ENCODE data around the gene PTEN. TPM values are rescaled to one million over a fixed set of nuclear protein-coding genes. Genes with fewer than 3 reads are reported as not detected.

The PTEN gene
- total RNA-seq, result 100 to 1,000 TPM in 3 of 4 donors, 10 to 100 TPM in 1; 90.8 to 146 (median 112) TPM

- peak; percentile 67 for ATAC-seq
- Histone ChIP-seq H3K27ac (peak within 1 kb of the TSS; percentile 68 to 99 (median 98)), H3K9me3 (no peaks in the 10 kb centered on the region), H3K36me3 (no peaks in the 10 kb centered on the region), H3K4me1 (peaks cover 0 to 27% (median 5%) of the 10 kb centered on the region in 3 donors), H3K27me3 (no peaks in the 10 kb centered on the region), H3K4me3 (peak within 1 kb of the TSS; percentile 44 to 88)
- peak; percentile 86 to 88 for TF ChIP-seq POLR2A (IDR thresholded peaks at IDR 0.05)
- TF ChIP-seq POLR2AphosphoS5 (IDR thresholded peaks at IDR 0.05), result peak; percentile 94
- TF ChIP-seq CTCF (IDR thresholded peaks at IDR 0.05), result no peak
- no peak for TF ChIP-seq EP300 (IDR thresholded peaks at IDR 0.05)
- WGBS, 2 donors (ENCODE audit: low coverage in 1 of 2), result 0% methylated on average over 3 of the region's 89 CpGs; no CpG with 5 or more reads in 1 of the 2 donors
These were observed at the start of gene PTEN, which contains the start of gene KLLN for GRCh38 chr10:87863053-87863943. Gene PTEN (plus strand): TSS chr10:87863625. CDS start chr10:87864470, 845 bp downstream. Gene KLLN (minus strand): TSS chr10:87863533. CDS start chr10:87862487, 1,046 bp downstream.

GRCh38 chr10:87816163-87816897 lies 47.1 kb upstream of the PTEN start:
- TF ChIP-seq CTCF (IDR thresholded peaks at IDR 0.05) (no peak), POLR2A (IDR thresholded peaks at IDR 0.05) (no peak), EP300 (IDR thresholded peaks at IDR 0.05) (no peak), POLR2AphosphoS5 (IDR thresholded peaks at IDR 0.05) (no peak)
- Histone ChIP-seq H3K9me3 (no peaks in the 10 kb centered on the region), H3K27ac (no peak overlapping the region), H3K4me3 (peak overlapping the region in 1 of 2 donors; percentile 76), H3K4me1 (peaks cover 4 to 37% (median 5%) of the 10 kb centered on the region in 3 donors), H3K27me3 (no peaks in the 10 kb centered on the region), H3K36me3 (peaks cover 0 to 15% of the 10 kb centered on the region in 2 donors)
- no peak for ATAC-seq
- 64 to 76% methylated on average over 9 of the region's 9 CpGs for WGBS, 2 donors (ENCODE audit: low coverage in 1 of 2)

- no peak for ATAC-seq
- 25 to 30% methylated on average over 10 of the region's 10 CpGs for WGBS, 2 donors (ENCODE audit: low coverage in 1 of 2)
- H3K27ac ChIP-seq, result peak overlapping the region; percentile 40 to 88 (median 84)
- H3K36me3 ChIP-seq, result peaks cover 0 to 9% of the 10 kb centered on the region in 2 donors
- no peaks in the 10 kb centered on the region for H3K27me3 ChIP-seq
- peak overlapping the region; percentile 66 to 76 for H3K4me3 ChIP-seq
- peaks cover 4 to 37% (median 5%) of the 10 kb centered on the region in 3 donors for H3K4me1 ChIP-seq
- H3K9me3 ChIP-seq, result no peaks in the 10 kb centered on the region
- no peak for TF ChIP-seq EP300 (IDR thresholded peaks at IDR 0.05)
- TF ChIP-seq POLR2A (IDR thresholded peaks at IDR 0.05), result no peak
- no peak for TF ChIP-seq CTCF (IDR thresholded peaks at IDR 0.05)
- TF ChIP-seq POLR2AphosphoS5 (IDR thresholded peaks at IDR 0.05), result no peak
These were observed 46.4 kb upstream of the PTEN start for GRCh38 chr10:87816898-87817608.

DNA sequence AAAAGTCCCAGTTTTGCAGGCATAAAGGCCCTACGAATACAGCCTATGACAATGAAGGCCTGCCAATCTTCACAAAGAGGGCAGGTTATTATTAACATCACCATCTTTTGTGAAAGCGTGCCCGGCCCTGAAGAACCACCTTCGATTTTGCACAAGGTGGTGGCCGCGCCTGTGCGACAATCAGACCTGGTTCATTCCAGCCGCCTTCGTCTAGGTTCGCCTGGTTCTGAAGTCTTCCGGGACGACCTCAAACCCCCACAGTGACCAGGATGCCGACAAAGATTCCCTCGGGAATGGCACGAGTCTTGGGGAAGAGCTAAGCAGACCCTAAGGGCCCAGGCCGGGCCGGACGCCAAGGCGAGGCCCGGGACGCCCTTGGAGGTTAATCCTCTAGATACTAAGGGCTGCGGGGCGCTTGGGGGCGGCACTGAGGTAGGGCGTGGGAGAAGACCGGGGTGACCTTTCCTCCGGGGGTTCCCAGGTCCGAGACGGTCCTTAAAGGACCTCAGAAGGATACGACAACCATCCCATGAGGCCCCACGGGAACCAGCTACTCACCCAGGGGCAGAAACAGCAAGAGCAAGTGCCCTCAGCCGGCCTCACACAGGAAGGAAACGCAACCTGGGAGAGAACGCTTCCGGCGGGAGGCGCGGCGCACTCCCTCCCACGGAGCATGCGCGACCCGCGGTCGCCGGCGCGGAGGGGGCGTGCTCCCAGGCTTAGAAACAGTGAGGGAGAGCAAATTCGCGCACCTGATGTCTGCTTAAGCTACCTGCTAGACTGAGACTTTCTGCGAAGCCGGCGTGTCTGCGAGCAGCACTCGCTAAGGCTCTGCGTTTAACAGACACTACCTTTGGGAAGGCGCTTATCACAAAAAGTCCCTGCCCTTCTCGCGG lies 45.6 kb upstream of the PTEN start, which contains the start of gene ATAD1:
ATAD1 (minus strand) TSS at position 618 of the 896 bp plus-strand sequence. CDS start 3,627 bp downstream, outside the sequence.
- 0% methylated on average over 3 to 15 of the region's 60 CpGs for WGBS, 2 donors (ENCODE audit: low coverage in 1 of 2)
- peak within 1 kb of the TSS; percentile 40 to 88 (median 84) for H3K27ac ChIP-seq
- ATAC-seq, result peak; percentile 95
- peaks cover 4 to 37% (median 5%) of the 10 kb centered on the region in 3 donors for H3K4me1 ChIP-seq
- no peak for TF ChIP-seq EP300 (IDR thresholded peaks at IDR 0.05)
- TF ChIP-seq POLR2AphosphoS5 (IDR thresholded peaks at IDR 0.05), result peak; percentile 41
- TF ChIP-seq POLR2A (IDR thresholded peaks at IDR 0.05), result peak in 1 of 2 donors; percentile 28
- TF ChIP-seq CTCF (IDR thresholded peaks at IDR 0.05), result peak in 2 of 4 experiments; percentile 4 to 46
- H3K4me3 ChIP-seq, result peak within 1 kb of the TSS; percentile 66 to 76
- peaks cover 0 to 1% of the 10 kb centered on the region in 2 donors for H3K36me3 ChIP-seq
- no peaks in the 10 kb centered on the region for H3K9me3 ChIP-seq
- no peaks in the 10 kb centered on the region for H3K27me3 ChIP-seq

Measured in gastroesophageal sphincter (tissue), 4 donors.